IMR-90 (cell line): ENCODE measurements around the gene CSNK1G2. TPM values are rescaled to one million over a fixed set of nuclear protein-coding genes. Genes with fewer than 3 reads are reported as not detected.

Experiments
- ATAC-seq: fragments of 200-7000 bp; cut with Tn5 transposase; 2 replicates; pipeline ENCODE4 v1.9.1; 2020; ENCODE audit warnings: low read depth, mild to moderate bottlenecking, moderate library complexity
- BruUV-seq: library from RNA; stranded (reverse); fragments of 400-500 nt; replicated peaks from 2 replicates; lab custom pipeline; 2021; lab: Mats Ljungman, UMichigan
- CTCF ChIA-PET: fragments of 300-600 bp; formaldehyde crosslinking; extraction: SDS; loops from one replicate; lab custom pipeline; 2021; ENCODE audit warnings: antibody characterized with exemption; lab: Yijun Ruan, JAX
- POLR2A ChIA-PET: fragments of 300-600 bp; sonication (Branson Sonifier 250); formaldehyde crosslinking; loops from one replicate; lab custom pipeline; 2022; ENCODE audit warnings: antibody characterized with exemption; ENCODE audit not compliant: unreplicated experiment; lab: Charles Lee
- DNase-seq: peaks from one replicate; pipeline ENCODE4 v3.0.0; 2013
- H2AFZ ChIP-seq: replicated peaks from 2 replicates; pipeline ENCODE3; 2013; ENCODE audit warnings: low read length, mild to moderate bottlenecking; ENCODE audit not compliant: poor library complexity
- H2AK5ac ChIP-seq: 2 replicates; pipeline ENCODE4 v1.6.1; 2013; ENCODE audit warnings: low read depth, low read length, inconsistent platforms
- H2AK9ac ChIP-seq: replicated peaks from 2 replicates; pipeline ENCODE3; 2013; ENCODE audit warnings: mild to moderate bottlenecking, low read depth, low read length, moderate library complexity; ENCODE audit not compliant: poor library complexity
- H2BK120ac ChIP-seq: 2 replicates; pipeline ENCODE4 v1.6.1; 2013; ENCODE audit warnings: low read depth, low read length, inconsistent platforms
- H2BK15ac ChIP-seq: 3 replicates; pipeline ENCODE4 v1.6.1; 2013; ENCODE audit warnings: low read depth, low read length, inconsistent platforms
- H2BK20ac ChIP-seq: 2 replicates; pipeline ENCODE4 v1.6.1; 2013; ENCODE audit warnings: low read depth, mild to moderate bottlenecking, inconsistent platforms, low read length, moderate library complexity
- H2BK5ac ChIP-seq: 2 replicates; pipeline ENCODE4 v1.6.1; 2013; ENCODE audit warnings: mild to moderate bottlenecking, low read depth, low read length, inconsistent platforms; ENCODE audit not compliant: poor library complexity, severe bottlenecking
- H3K14ac ChIP-seq: replicated peaks from 2 replicates; pipeline ENCODE4 v1.6.1; 2013; ENCODE audit warnings: low read depth, low read length, inconsistent platforms
- H3K18ac ChIP-seq: 2 replicates; pipeline ENCODE4 v1.6.1; 2013; ENCODE audit warnings: low read depth, low read length, control low read depth
- H3K23ac ChIP-seq: 2 replicates; pipeline ENCODE4 v1.6.1; 2013; ENCODE audit warnings: low read depth, low read length, inconsistent platforms
- H3K27ac ChIP-seq: 2 replicates; pipeline ENCODE4 v1.5.1; 2013; ENCODE audit warnings: mild to moderate bottlenecking, control low read depth, low read length; ENCODE audit not compliant: insufficient read depth
- H3K27me3 ChIP-seq: 2 replicates; pipeline ENCODE4 v1.6.1; 2013; ENCODE audit warnings: low read length; ENCODE audit not compliant: control insufficient read depth, insufficient read depth
- H3K36me3 ChIP-seq: 2 replicates; pipeline ENCODE4 v1.6.1; 2013; ENCODE audit warnings: low read length, mixed read lengths; ENCODE audit not compliant: control insufficient read depth, insufficient read depth
- H3K4ac ChIP-seq: 2 replicates; pipeline ENCODE4 v1.6.1; 2013; ENCODE audit warnings: low read depth, low read length, inconsistent platforms
- H3K4me1 ChIP-seq: 2 replicates; pipeline ENCODE4 v1.6.1; 2013; ENCODE audit warnings: low read length, mixed read lengths; ENCODE audit not compliant: control insufficient read depth, insufficient read depth
- H3K4me2 ChIP-seq: 2 replicates; pipeline ENCODE4 v1.6.1; 2013; ENCODE audit warnings: low read depth, mild to moderate bottlenecking, control low read depth, low read length, moderate library complexity
- H3K4me3 ChIP-seq: 2 replicates; pipeline ENCODE4 v1.5.1; 2013; ENCODE audit warnings: low read depth, mild to moderate bottlenecking, control low read depth, low read length, moderate library complexity; ENCODE audit not compliant: insufficient read depth
- H3K56ac ChIP-seq: 2 replicates; pipeline ENCODE4 v1.6.1; 2013; ENCODE audit warnings: low read length, inconsistent platforms; ENCODE audit not compliant: insufficient read depth; ENCODE audit errors: extremely low read depth
- H3K79me1 ChIP-seq, 2 experiments: 2 replicates each; pipeline ENCODE4 v1.6.1; 2013; ENCODE audit warnings: low read length in 2 of 2, inconsistent platforms in 1 of 2, low read depth in 1 of 2
- H3K9ac ChIP-seq: 2 replicates; pipeline ENCODE4 v1.6.1; 2013; ENCODE audit warnings: low read depth, low read length, control low read depth
- H3K9me1 ChIP-seq: 2 replicates; pipeline ENCODE4 v1.6.1; 2013; ENCODE audit warnings: low read length, inconsistent platforms; ENCODE audit not compliant: insufficient read depth
- H3K9me3 ChIP-seq: 2 replicates; pipeline ENCODE4 v1.6.1; 2013; ENCODE audit warnings: low read length; ENCODE audit not compliant: control insufficient read depth, insufficient read depth
- H4K20me1 ChIP-seq: 2 replicates; pipeline ENCODE4 v1.6.1; 2013; ENCODE audit warnings: low read length, inconsistent platforms; ENCODE audit not compliant: insufficient read depth
- H4K5ac ChIP-seq: 2 replicates; pipeline ENCODE4 v1.6.1; 2013; ENCODE audit warnings: mild to moderate bottlenecking, low read depth, low read length, control low read depth
- H4K8ac ChIP-seq, 2 experiments: 2 replicates each; pipeline ENCODE4 v1.6.1; 2013; ENCODE audit warnings: low read depth in 2 of 2, low read length in 2 of 2, control low read depth in 1 of 2, inconsistent platforms in 1 of 2
- H4K91ac ChIP-seq: 2 replicates; pipeline ENCODE4 v1.6.1; 2013; ENCODE audit warnings: low read depth, low read length, inconsistent platforms; ENCODE audit not compliant: insufficient read depth
- BHLHE40 ChIP-seq: fragments of 150-350 bp; IDR thresholded peaks from 2 replicates; pipeline ENCODE4 v1.6.1; 2016; ENCODE audit warnings: mild to moderate bottlenecking, low read depth, low read length
- CHD1 ChIP-seq: IDR thresholded peaks from 2 replicates; pipeline ENCODE4 v1.6.1; 2012; ENCODE audit warnings: low read depth, low read length, improper control_type of control experiment
- MAZ ChIP-seq: IDR thresholded peaks from 2 replicates; pipeline ENCODE4 v1.6.1; 2012; ENCODE audit warnings: low read depth, mild to moderate bottlenecking, low read length, improper control_type of control experiment, moderate library complexity, borderline replicate concordance
- NFE2L2 ChIP-seq: fragments of 150-350 bp; IDR thresholded peaks from 2 replicates; pipeline ENCODE4 v1.6.1; 2016; ENCODE audit warnings: low read depth, mild to moderate bottlenecking, low read length
- RAD21 ChIP-seq: IDR thresholded peaks from 2 replicates; pipeline ENCODE4 v1.6.1; 2012; ENCODE audit warnings: low read length, improper control_type of control experiment
- RCOR1 ChIP-seq: IDR thresholded peaks from 2 replicates; pipeline ENCODE4 v1.6.1; 2012; ENCODE audit warnings: mild to moderate bottlenecking, low read length, improper control_type of control experiment; ENCODE audit not compliant: insufficient replicate concordance
- RFX5 ChIP-seq: IDR thresholded peaks from 2 replicates; pipeline ENCODE4 v1.8.0; 2012; ENCODE audit warnings: low read depth, mild to moderate bottlenecking, low read length, moderate library complexity
- WGBS, 2 experiments: methylation state at CpG; one replicate each; pipeline versions ENCODE4 v1.1.5 to v1.1.7; 2013; ENCODE audit warnings: missing lambda C conversion rate in 2 of 2; ENCODE audit not compliant: insufficient read length in 1 of 2; ENCODE audit errors: extremely low coverage in 2 of 2; 5-methylcytosine and 5-hydroxymethylcytosine counted together
- dilution Hi-C: fragments of 300-500 bp; cut with HindIII; formaldehyde crosslinking; loops from one replicate; pipeline ENCODE4 v1.14.3; 2018; ENCODE audit warnings: low sequenced_read_pairs; ENCODE audit not compliant: unreplicated experiment
- in situ Hi-C: fragments of 300-500 bp; cut with MboI; formaldehyde crosslinking; loops from 3 replicates; pipeline ENCODE4 v1.14.3; 2019; ENCODE audit warnings: low sequenced_read_pairs, inconsistent platforms, mixed read lengths
- intact Hi-C: fragments of 100-400 bp; cut with micrococcal nuclease; formaldehyde crosslinking; loops from 2 replicates; pipeline ENCODE4 v1.10.0; 2022
- polyA plus RNA-seq, 3 experiments: library from polyadenylated mRNA; depleted of rRNA; stranded (reverse); fragments of >200 nt; gene quantifications; 2 replicates each; pipeline ENCODE4 v1.2.3, GENCODE V29; 2012; ENCODE audit warnings: low replicate concordance in 1 of 3
- total RNA-seq: library from RNA; depleted of rRNA; stranded (reverse); fragments of >200 nt; gene quantifications from 2 replicates; pipeline ENCODE4 v1.2.3, GENCODE V29; 2012

CSNK1G2 gene
- total and polyA plus RNA-seq, 2 of the 4 experiments (the other 2 are of a cell fraction): 38.0 to 96.3 TPM

DNA sequence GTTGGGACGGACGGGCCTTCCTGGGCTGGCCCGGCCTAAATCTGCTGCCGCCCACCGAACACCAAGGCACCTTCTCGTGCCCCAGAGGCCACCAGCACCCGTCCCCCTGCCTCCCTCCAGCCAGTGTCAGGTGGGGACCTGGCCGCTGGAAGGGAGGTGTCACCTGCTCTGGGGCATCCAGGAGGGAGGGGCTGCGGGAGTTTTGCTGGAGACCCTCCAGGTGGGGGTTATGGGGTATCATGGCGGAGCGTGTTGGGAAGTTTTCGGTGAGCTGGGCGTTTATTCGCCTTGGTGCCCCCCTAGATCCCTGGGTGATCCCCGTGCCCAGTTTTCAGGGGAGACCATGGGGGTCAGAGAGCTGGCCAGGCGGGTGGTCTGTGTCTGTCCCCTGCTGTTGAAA, 9.7 kb downstream of the CSNK1G2 start:
- TF ChIP-seq RFX5: no peak
- no peak for TF ChIP-seq CHD1
- TF ChIP-seq MAZ: no peak
- no peak for TF ChIP-seq RCOR1
- TF ChIP-seq BHLHE40: no peak
- TF ChIP-seq NFE2L2: no peak
- TF ChIP-seq RAD21: no peak
- Histone ChIP-seq H3K9me3 (no peaks in the 10 kb centered on the region), H4K20me1 (peaks cover 88% of the 10 kb centered on the region), H2BK20ac (no peak overlapping the region), H2AK5ac (no peak overlapping the region), H3K79me1 (peaks cover 5 to 72% of the 10 kb centered on the region in 2 experiments; a peak in 2 of 4 replicates), H2BK15ac (no peak overlapping the region), H2AFZ (no peak overlapping the region), H2AK9ac (no peak overlapping the region), H3K27me3 (no peaks in the 10 kb centered on the region), H2BK120ac (no peak overlapping the region), H3K56ac (no peak overlapping the region), H2BK5ac (no peak overlapping the region), H4K5ac (no peak overlapping the region), H4K91ac (no peak overlapping the region), H3K9ac (no peak overlapping the region), H3K4ac (no peak overlapping the region), H4K8ac (no peak overlapping the region), H3K4me1 (no peaks in the 10 kb centered on the region), H3K4me2 (no peak overlapping the region), H3K23ac (no peak overlapping the region), H3K14ac (no peak overlapping the region), H3K4me3 (no peak overlapping the region), H3K9me1 (peaks cover 2% of the 10 kb centered on the region; the same call in 1 of the 2 replicates), H3K27ac (no peak overlapping the region), H3K18ac (no peak overlapping the region), H3K36me3 (peaks cover 19% of the 10 kb centered on the region; the same call in 1 of the 2 replicates)
- 100% methylated on average over 7 of the region's 16 CpGs; no CpG with 5 or more reads in 1 of the 2 experiments for WGBS, 2 experiments
- ATAC-seq (no peak), DNase-seq (no peak)
- dilution Hi-C loops (no loop called here), intact Hi-C loops (no loop called here), in situ Hi-C loops (no loop called here)
- ChIA-PET POLR2A (no interaction called here), CTCF (no interaction called here)
- BruUV-seq: no TSS peak
